Measurements from ENCODE around the gene FUT8. TPM values are rescaled to one million over a fixed set of nuclear protein-coding genes. Genes with fewer than 3 reads are reported as not detected.
A peak's percentile ranks its signal among the peaks of the same experiment; 100 is the strongest.

The FUT8 gene
- 31.7 and 32.4 TPM in 2 replicates for polyA plus RNA-seq (2012; rRNA removed)
- 49.6 and 49.7 TPM in 2 replicates for polyA plus RNA-seq (2012; cell fraction: cytosol; rRNA removed)
- polyA plus RNA-seq (2012; cell fraction: nucleus; rRNA removed), result 10.5 and 23.8 TPM in 2 replicates

DNA sequence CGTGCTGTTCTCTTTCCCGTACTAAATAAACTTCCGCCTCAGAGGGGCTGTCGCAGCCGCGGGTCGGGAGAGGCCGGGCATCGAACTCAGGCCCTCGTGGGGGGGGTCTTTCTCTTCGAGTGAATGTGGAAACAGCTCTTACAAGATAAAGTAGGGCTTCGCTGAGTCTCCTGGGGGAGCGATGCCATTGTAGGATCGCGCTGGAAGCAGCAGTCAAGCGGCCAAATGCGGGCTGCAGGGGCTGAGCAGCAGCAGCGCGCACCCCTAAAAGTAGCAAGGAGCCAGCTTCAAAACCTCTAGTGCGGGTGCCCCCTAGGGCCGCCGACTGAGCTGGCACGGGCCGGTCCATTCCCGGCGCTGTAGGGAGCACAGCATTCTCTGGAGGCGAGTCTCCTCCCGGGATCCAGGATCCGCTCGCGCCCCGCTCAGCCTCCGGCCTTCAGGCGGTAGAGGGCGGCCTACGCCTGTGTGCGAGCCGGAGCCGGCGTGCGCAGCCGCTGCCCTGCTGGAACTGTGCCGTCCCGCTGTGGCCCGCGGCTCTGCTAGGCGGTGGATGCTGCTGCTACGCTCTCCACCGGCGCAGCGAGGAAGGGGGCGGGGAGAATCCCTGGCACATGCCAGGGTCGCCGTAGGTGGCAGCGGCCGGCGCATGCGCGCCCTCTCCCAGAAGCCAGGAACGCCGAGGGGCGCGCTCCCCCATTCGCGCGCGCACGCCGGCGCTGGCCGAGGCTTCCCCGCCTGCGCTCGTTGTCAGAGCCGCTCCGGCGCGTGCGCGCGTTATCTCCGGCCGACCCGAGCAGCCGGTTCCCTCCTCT, at the start of gene FUT8:
TSS of gene FUT8 (plus strand) at position 699 of the 815 bp plus-strand sequence. CDS start 148,834 bp downstream, outside the sequence.
- POLR2A ChIA-PET, result interaction anchor here (0.7 to 1.3 kb wide), 5 partner anchors 197 to 548 kb away, joined by 3 read pairs; no protein-coding TSS in a partner anchor
- peaks cover 0 to 6% of the 10 kb centered on the region in 2 experiments; a peak in 2 of 4 replicates for H3K4me1 ChIP-seq (ENCODE audit: control insufficient read depth in 1 of 2, insufficient read depth in 2 of 2, low read depth in 1 of 2, low read length in 1 of 2)
- TF ChIP-seq EZH2phosphoT487 (IDR thresholded peaks at IDR 0.05; ENCODE audit: borderline replicate concordance, low read depth) (no peak), POLR2AphosphoS5 (IDR thresholded peaks at IDR 0.05; ENCODE audit: low read depth, low read length) (peak; percentile 83), FOXM1 (IDR thresholded peaks at IDR 0.05; ENCODE audit: low read depth) (no peak; the same call in 1 of the 2 replicates), TCF12 (IDR thresholded peaks at IDR 0.05) (peak; percentile 27; the same call in 1 of the 2 replicates), FOSL2 (IDR thresholded peaks at IDR 0.05; ENCODE audit: borderline replicate concordance, low read depth) (no peak), GATA2 (CRISPR knock-in tag; IDR thresholded peaks at IDR 0.05) (no peak), TEAD4 (IDR thresholded peaks at IDR 0.05; ENCODE audit: borderline replicate concordance, insufficient read depth) (0 out of 2 replicates have a peak, but pooled peaks have one; percentile 4), RAD21 (IDR thresholded peaks at IDR 0.05; ENCODE audit: low read length) (peak; percentile 71), SMC3 (IDR thresholded peaks at IDR 0.05; ENCODE audit: low read depth, low read length) (peak; percentile 69), JUND (IDR thresholded peaks at IDR 0.05) (no peak), RXRA (IDR thresholded peaks at IDR 0.05; ENCODE audit: borderline replicate concordance, low read depth) (0 out of 2 replicates have a peak, but pooled peaks have one; percentile 6), RFX5 (IDR thresholded peaks at IDR 0.05; ENCODE audit: low read length) (no peak), FOXJ3 (CRISPR knock-in tag; IDR thresholded peaks at IDR 0.05) (0 out of 2 replicates have a peak, but pooled peaks have one; percentile 32), EP300 (IDR thresholded peaks at IDR 0.05; ENCODE audit: borderline replicate concordance in 1 of 2, low read depth in 1 of 2, low read length in 1 of 2) (peak; percentile 13 to 46; a peak in 2 of 4 replicates), CHD2 (IDR thresholded peaks at IDR 0.05; ENCODE audit: low read length, partially characterized antibody) (peak; percentile 68), GABPA (IDR thresholded peaks at IDR 0.05; ENCODE audit: low read depth) (no peak; the same call in 1 of the 2 replicates), ELF1 (IDR thresholded peaks at IDR 0.05) (no peak), NFIC (IDR thresholded peaks at IDR 0.05; ENCODE audit: borderline replicate concordance) (no peak; the same call in 1 of the 2 replicates), NRF1 (IDR thresholded peaks at IDR 0.05; ENCODE audit: low read depth, low read length) (peak; percentile 92), YY1 (IDR thresholded peaks at IDR 0.05; ENCODE audit: low read depth) (no peak)
- TF ChIP-seq, protein P1, sequence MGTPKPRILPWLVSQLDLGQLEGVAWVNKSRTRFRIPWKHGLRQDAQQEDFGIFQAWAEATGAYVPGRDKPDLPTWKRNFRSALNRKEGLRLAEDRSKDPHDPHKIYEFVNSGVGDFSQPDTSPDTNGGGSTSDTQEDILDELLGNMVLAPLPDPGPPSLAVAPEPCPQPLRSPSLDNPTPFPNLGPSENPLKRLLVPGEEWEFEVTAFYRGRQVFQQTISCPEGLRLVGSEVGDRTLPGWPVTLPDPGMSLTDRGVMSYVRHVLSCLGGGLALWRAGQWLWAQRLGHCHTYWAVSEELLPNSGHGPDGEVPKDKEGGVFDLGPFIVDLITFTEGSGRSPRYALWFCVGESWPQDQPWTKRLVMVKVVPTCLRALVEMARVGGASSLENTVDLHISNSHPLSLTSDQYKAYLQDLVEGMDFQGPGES (IDR thresholded peaks at IDR 0.05; ENCODE audit: low read depth, low read length), result no peak
- TF ChIP-seq, protein P2, sequence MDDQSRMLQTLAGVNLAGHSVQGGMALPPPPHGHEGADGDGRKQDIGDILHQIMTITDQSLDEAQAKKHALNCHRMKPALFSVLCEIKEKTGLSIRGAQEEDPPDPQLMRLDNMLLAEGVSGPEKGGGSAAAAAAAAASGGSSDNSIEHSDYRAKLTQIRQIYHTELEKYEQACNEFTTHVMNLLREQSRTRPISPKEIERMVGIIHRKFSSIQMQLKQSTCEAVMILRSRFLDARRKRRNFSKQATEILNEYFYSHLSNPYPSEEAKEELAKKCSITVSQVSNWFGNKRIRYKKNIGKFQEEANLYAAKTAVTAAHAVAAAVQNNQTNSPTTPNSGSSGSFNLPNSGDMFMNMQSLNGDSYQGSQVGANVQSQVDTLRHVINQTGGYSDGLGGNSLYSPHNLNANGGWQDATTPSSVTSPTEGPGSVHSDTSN (IDR thresholded peaks at IDR 0.05), result no peak
- TF ChIP-seq, protein P3, sequence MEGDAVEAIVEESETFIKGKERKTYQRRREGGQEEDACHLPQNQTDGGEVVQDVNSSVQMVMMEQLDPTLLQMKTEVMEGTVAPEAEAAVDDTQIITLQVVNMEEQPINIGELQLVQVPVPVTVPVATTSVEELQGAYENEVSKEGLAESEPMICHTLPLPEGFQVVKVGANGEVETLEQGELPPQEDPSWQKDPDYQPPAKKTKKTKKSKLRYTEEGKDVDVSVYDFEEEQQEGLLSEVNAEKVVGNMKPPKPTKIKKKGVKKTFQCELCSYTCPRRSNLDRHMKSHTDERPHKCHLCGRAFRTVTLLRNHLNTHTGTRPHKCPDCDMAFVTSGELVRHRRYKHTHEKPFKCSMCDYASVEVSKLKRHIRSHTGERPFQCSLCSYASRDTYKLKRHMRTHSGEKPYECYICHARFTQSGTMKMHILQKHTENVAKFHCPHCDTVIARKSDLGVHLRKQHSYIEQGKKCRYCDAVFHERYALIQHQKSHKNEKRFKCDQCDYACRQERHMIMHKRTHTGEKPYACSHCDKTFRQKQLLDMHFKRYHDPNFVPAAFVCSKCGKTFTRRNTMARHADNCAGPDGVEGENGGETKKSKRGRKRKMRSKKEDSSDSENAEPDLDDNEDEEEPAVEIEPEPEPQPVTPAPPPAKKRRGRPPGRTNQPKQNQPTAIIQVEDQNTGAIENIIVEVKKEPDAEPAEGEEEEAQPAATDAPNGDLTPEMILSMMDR (IDR thresholded peaks at IDR 0.05), result peak; percentile 65
- TF ChIP-seq, protein P4, sequence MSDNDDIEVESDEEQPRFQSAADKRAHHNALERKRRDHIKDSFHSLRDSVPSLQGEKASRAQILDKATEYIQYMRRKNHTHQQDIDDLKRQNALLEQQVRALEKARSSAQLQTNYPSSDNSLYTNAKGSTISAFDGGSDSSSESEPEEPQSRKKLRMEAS (IDR thresholded peaks at IDR 0.05; ENCODE audit: low read depth), result peak; percentile 73
- TF ChIP-seq, protein P5, sequence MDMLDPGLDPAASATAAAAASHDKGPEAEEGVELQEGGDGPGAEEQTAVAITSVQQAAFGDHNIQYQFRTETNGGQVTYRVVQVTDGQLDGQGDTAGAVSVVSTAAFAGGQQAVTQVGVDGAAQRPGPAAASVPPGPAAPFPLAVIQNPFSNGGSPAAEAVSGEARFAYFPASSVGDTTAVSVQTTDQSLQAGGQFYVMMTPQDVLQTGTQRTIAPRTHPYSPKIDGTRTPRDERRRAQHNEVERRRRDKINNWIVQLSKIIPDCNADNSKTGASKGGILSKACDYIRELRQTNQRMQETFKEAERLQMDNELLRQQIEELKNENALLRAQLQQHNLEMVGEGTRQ (IDR thresholded peaks at IDR 0.05; ENCODE audit: borderline replicate concordance, low read depth, low read length), result no peak
- TF ChIP-seq, protein P6, sequence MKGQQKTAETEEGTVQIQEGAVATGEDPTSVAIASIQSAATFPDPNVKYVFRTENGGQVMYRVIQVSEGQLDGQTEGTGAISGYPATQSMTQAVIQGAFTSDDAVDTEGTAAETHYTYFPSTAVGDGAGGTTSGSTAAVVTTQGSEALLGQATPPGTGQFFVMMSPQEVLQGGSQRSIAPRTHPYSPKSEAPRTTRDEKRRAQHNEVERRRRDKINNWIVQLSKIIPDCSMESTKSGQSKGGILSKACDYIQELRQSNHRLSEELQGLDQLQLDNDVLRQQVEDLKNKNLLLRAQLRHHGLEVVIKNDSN (IDR thresholded peaks at IDR 0.05; ENCODE audit: borderline replicate concordance, low read depth), result peak; percentile 27; the same call in 1 of the 2 replicates

More for the DNA sequence above, at the start of gene FUT8:
- Histone ChIP-seq H3K4me2 (peak within 1 kb of the TSS; percentile 99), H3K9ac (peak within 1 kb of the TSS; percentile 98), H2AFZ (ENCODE audit: low read depth) (peak within 1 kb of the TSS; percentile 93), H3K9me3 (no peaks in the 10 kb centered on the region), H3K79me2 (ENCODE audit: insufficient read depth) (peaks cover 44% of the 10 kb centered on the region), H3K27me3 (ENCODE audit: insufficient read depth) (no peaks in the 10 kb centered on the region), H3K9me2 (no peaks in the 10 kb centered on the region), H3K4me3 (ENCODE audit: low read depth in 2 of 2, low read length in 1 of 2) (peak within 1 kb of the TSS; percentile 94 to 95), H3K27ac (ENCODE audit: low read depth in 2 of 2, low read length in 1 of 2) (peak within 1 kb of the TSS; percentile 91 to 97), H3K36me3 (replicated peaks in 1 of 2; ENCODE audit: control insufficient read depth in 1 of 2, insufficient read depth in 2 of 2, low read length in 1 of 2) (no peaks in the 10 kb centered on the region), H4K20me1 (ENCODE audit: insufficient read depth) (no peaks in the 10 kb centered on the region; the same call in 1 of the 2 replicates), H3F3A (replicated peaks; ENCODE audit: insufficient read depth) (peaks cover 10% of the 10 kb centered on the region)
- CTCF ChIA-PET, result interaction anchor here (0.6 to 8.8 kb wide), 32 partner anchors 13 to 956 kb away, joined by 3 to 174 read pairs (median 4); partner anchors contain the start of gene FNTB
- DNase-seq, result peak; percentile 95
- 0% methylated on average over 24 of the region's 85 CpGs for WGBS (ENCODE audit: low lambda C conversion rate)
